ENCODE measurements around the gene TWF2.

DNA sequence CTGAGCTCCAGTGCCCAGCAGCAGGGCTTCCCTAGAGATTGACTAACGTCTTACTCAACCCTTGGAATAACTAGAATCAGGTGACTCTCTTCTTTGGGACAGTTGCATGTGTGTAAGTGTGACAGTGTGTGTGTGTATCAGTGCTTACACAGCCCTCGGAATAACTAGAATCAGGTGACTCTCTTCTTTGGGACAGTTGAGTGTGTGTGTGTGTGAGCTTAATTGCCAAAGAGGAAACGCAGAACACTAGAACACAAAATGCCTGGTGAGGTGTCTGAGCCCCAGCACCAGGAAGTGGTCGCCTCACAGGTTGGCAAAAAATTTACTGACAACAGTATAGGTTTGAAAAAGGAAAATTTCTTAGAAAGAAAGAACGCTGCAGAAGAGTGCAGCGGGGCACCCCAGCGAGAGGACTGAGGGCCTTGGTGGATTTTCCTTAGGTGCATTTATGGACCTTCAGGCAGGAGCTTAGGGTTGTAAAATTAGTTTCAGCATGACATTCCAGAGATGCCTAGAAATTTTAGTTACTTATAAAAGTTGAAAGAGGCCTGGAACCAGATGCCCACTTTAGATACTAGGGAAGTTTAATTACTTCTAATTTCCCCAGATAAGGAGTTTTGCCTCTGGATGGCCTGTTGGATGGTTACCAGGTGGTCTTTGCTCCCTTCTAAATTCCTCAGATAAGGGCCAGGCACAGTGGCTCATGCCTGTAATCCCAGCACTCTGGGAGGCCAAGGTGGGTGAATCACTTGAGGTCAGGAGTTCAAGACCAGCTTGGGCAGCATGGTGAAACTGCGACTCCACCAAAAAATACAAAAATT lies 43.2 kb upstream of the TWF2 start:
- TF ChIP-seq, protein P1, sequence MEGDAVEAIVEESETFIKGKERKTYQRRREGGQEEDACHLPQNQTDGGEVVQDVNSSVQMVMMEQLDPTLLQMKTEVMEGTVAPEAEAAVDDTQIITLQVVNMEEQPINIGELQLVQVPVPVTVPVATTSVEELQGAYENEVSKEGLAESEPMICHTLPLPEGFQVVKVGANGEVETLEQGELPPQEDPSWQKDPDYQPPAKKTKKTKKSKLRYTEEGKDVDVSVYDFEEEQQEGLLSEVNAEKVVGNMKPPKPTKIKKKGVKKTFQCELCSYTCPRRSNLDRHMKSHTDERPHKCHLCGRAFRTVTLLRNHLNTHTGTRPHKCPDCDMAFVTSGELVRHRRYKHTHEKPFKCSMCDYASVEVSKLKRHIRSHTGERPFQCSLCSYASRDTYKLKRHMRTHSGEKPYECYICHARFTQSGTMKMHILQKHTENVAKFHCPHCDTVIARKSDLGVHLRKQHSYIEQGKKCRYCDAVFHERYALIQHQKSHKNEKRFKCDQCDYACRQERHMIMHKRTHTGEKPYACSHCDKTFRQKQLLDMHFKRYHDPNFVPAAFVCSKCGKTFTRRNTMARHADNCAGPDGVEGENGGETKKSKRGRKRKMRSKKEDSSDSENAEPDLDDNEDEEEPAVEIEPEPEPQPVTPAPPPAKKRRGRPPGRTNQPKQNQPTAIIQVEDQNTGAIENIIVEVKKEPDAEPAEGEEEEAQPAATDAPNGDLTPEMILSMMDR (IDR thresholded peaks at IDR 0.05) = no peak
- TF ChIP-seq POLR2A (IDR thresholded peaks at IDR 0.05) = no peak

All from lower leg skin (tissue), 3 donors.